Amygdala (tissue), 56 donors: ENCODE data around the gene SULT6B1.

ENCODE experiments used
- DNase-seq, 56 donors: peaks; one replicate each; lab custom pipeline; 2025; lab: John Stamatoyannopoulos, UW

SULT6B1 gene

GRCh38 chr2:37154785-37155184 is 33.7 kb downstream of the SULT6B1 start:
- no peak for DNase-seq

GRCh38 chr2:37153224-37153623 is 35.2 kb downstream of the SULT6B1 start:
- DNase-seq: no peak

GRCh38 chr2:37149626-37150322 is 38.7 kb downstream of the SULT6B1 start:
- DNase-seq: no peak

- DNase-seq: no peak
Measured at GRCh38 chr2:37148325-37148724, 40.1 kb downstream of the SULT6B1 start.

GRCh38 chr2:37146062-37146461 is 42.4 kb downstream of the SULT6B1 start:
- DNase-seq: no peak

- DNase-seq: no peak
Measured at GRCh38 chr2:37143974-37144373, 44.5 kb downstream of the SULT6B1 start.

- DNase-seq: no peak
Measured at GRCh38 chr2:37142546-37142945, 45.9 kb downstream of the SULT6B1 start.

- DNase-seq: no peak
Measured at GRCh38 chr2:37132914-37133313, 55.6 kb downstream of the SULT6B1 start.

GRCh38 chr2:37125416-37125815 is 63.1 kb downstream of the SULT6B1 start:
- DNase-seq: no peak

- no peak for DNase-seq
Measured at GRCh38 chr2:37119157-37119556, 69.3 kb downstream of the SULT6B1 start.
